ENCODE results near the gene ZNF628.
A peak's percentile ranks its signal among the peaks of the same experiment; 100 is the strongest.

ZNF628 gene

GRCh38 chr19:55497763-55498162 is 21.3 kb downstream of the ZNF628 start:
- DNase-seq (ENCODE audit: low read depth), result no peak

- DNase-seq (ENCODE audit: low read depth), result no peak
Measured at GRCh38 chr19:55498246-55498840, 21.9 kb downstream of the ZNF628 start.

GRCh38 chr19:55500368-55500952 is 24.0 kb downstream of the ZNF628 start:
- DNase-seq (ENCODE audit: low read depth), result no peak

- DNase-seq (ENCODE audit: low read depth), result no peak
Measured at GRCh38 chr19:55502197-55502952, 26.0 kb downstream of the ZNF628 start.

GRCh38 chr19:55503157-55503501 is 26.7 kb downstream of the ZNF628 start:
- DNase-seq (ENCODE audit: low read depth), result no peak

GRCh38 chr19:55503502-55504251 is 27.3 kb downstream of the ZNF628 start:
- DNase-seq (ENCODE audit: low read depth), result peak; percentile 95

- DNase-seq (ENCODE audit: low read depth), result no peak
Measured at GRCh38 chr19:55504252-55504603, 27.8 kb downstream of the ZNF628 start.

GRCh38 chr19:55504981-55505380 is 28.6 kb downstream of the ZNF628 start:
- no peak for DNase-seq (ENCODE audit: low read depth)

- DNase-seq (ENCODE audit: low read depth), result no peak
Measured at GRCh38 chr19:55508120-55508519, 31.7 kb downstream of the ZNF628 start.

GRCh38 chr19:55516878-55517620 is 40.6 kb downstream of the ZNF628 start:
- DNase-seq (ENCODE audit: low read depth), result peak; percentile 83

- DNase-seq (ENCODE audit: low read depth), result peak; percentile 53
Measured at GRCh38 chr19:55519451-55520311, 43.3 kb downstream of the ZNF628 start.

- DNase-seq (ENCODE audit: low read depth), result no peak
Measured at GRCh38 chr19:55520691-55521292, 44.4 kb downstream of the ZNF628 start.

GRCh38 chr19:55525289-55526101 is 49.1 kb downstream of the ZNF628 start:
- DNase-seq (ENCODE audit: low read depth), result no peak

GRCh38 chr19:55526216-55527196 is 50.1 kb downstream of the ZNF628 start:
- no peak for DNase-seq (ENCODE audit: low read depth)

- no peak for DNase-seq (ENCODE audit: low read depth)
Measured at GRCh38 chr19:55527197-55528029, 51.0 kb downstream of the ZNF628 start.

GRCh38 chr19:55528030-55528803 is 51.8 kb downstream of the ZNF628 start:
- no peak for DNase-seq (ENCODE audit: low read depth)

All from HS-27A (cell line).